Sigmoid colon (tissue), 4 donors: Measurements from ENCODE around the gene COL3A1.

Source experiments
- EP300 ChIP-seq, 4 donors: sonication (generic); formaldehyde crosslinking; IDR thresholded peaks; one replicate each; pipeline ENCODE4 v1.6.1; 2017; ENCODE audit warnings: antibody characterized with exemption in 4 of 4
- POLR2A ChIP-seq, 2 donors: fragments of 450-650 bp; IDR thresholded peaks; one replicate each; pipeline ENCODE4 v1.6.1; 2016; ENCODE audit warnings: antibody characterized with exemption in 2 of 2, mild to moderate bottlenecking in 2 of 2, moderate library complexity in 2 of 2
- TF ChIP-seq, protein P1 (sequence below), 4 experiments: fragments of 450-650 bp in 3 of 4; fragments of 200-600 bp in 1 of 4; IDR thresholded peaks; one replicate each; pipeline ENCODE4 v1.5.1; 2016 to 2019; ENCODE audit warnings: antibody characterized with exemption in 4 of 4, mild to moderate bottlenecking in 3 of 4, moderate library complexity in 2 of 4

DNA sequence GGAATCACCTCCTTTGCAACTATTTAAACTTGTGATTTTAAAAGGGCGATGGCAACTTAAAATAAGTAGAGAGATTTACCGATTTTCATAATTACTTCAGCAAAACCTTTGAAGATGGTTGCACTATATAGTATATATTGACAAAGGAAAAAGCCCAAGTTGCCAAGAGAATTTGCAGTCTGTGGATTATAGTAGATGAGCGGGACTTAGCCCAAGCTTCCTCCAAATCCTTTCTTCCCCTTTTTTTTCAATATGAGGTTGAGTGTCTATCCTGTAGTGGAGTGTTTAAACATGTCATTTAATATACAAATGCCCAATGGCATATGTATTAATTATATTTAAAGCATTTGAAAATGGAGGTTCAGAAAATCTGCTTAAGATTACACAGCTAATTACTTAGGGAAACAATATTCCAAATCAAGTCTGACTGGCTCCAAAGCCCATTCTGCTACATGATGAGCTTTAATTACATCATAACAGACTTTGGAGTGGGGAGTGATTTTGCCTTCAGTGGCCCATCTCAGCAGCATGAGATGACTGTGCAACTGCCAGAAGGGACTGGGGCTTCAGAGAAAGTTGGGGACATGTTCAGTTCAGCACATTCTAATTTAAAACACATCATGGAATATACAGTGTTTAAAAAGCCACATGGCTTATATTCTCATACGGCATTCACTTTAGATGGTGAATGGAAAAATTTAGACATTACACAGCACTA lies 73.2 kb downstream of the COL3A1 start:
- TF ChIP-seq, protein P1, sequence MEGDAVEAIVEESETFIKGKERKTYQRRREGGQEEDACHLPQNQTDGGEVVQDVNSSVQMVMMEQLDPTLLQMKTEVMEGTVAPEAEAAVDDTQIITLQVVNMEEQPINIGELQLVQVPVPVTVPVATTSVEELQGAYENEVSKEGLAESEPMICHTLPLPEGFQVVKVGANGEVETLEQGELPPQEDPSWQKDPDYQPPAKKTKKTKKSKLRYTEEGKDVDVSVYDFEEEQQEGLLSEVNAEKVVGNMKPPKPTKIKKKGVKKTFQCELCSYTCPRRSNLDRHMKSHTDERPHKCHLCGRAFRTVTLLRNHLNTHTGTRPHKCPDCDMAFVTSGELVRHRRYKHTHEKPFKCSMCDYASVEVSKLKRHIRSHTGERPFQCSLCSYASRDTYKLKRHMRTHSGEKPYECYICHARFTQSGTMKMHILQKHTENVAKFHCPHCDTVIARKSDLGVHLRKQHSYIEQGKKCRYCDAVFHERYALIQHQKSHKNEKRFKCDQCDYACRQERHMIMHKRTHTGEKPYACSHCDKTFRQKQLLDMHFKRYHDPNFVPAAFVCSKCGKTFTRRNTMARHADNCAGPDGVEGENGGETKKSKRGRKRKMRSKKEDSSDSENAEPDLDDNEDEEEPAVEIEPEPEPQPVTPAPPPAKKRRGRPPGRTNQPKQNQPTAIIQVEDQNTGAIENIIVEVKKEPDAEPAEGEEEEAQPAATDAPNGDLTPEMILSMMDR (IDR thresholded peaks at IDR 0.05) = no peak
- TF ChIP-seq EP300 (IDR thresholded peaks at IDR 0.05) (no peak), POLR2A (IDR thresholded peaks at IDR 0.05) (no peak)
